PC-9 (cell line): ENCODE measurements around the gene PAK4. TPM values are rescaled to one million over a fixed set of nuclear protein-coding genes. Genes with fewer than 3 reads are reported as not detected.

Experiments used
- BruUV-seq: library from RNA; stranded (reverse); fragments of 400-500 nt; replicated peaks from 2 replicates; lab custom pipeline; 2021; lab: Mats Ljungman, UMichigan
- CTCF ChIA-PET: fragments of 300-600 bp; sonication (Branson Sonifier 250); formaldehyde crosslinking; loops from one replicate; lab custom pipeline; 2022; ENCODE audit warnings: antibody characterized with exemption; lab: Charles Lee
- POLR2A ChIA-PET: fragments of 300-600 bp; sonication (Branson Sonifier 250); formaldehyde crosslinking; loops from one replicate; lab custom pipeline; 2022; ENCODE audit warnings: antibody characterized with exemption; ENCODE audit not compliant: unreplicated experiment; lab: Charles Lee
- DNase-seq, 2 experiments: peaks; one replicate each; pipeline versions ENCODE4 v3.0.0 to v3.0.0-alpha.2; 2015 to 2022; ENCODE audit warnings: mixed read lengths in 1 of 2
- H2AFZ ChIP-seq: fragments of 200-600 bp; sonication (generic); 2 replicates; pipeline ENCODE4 v1.8.1; 2017; ENCODE audit warnings: antibody characterized with exemption
- H3F3A ChIP-seq: fragments of 200-600 bp; sonication (generic); 2 replicates; pipeline ENCODE4 v1.8.1; 2017; ENCODE audit warnings: antibody characterized with exemption, mild to moderate bottlenecking, low read depth; ENCODE audit not compliant: insufficient read depth
- H3K27ac ChIP-seq: fragments of 200-600 bp; sonication (generic); 2 replicates; pipeline ENCODE4 v1.6.1; 2016; ENCODE audit warnings: mixed run types
- H3K27me3 ChIP-seq: fragments of 200-600 bp; sonication (generic); 2 replicates; pipeline ENCODE4 v1.6.1; 2016; ENCODE audit warnings: low read depth, mixed run types; ENCODE audit not compliant: insufficient read depth
- H3K36me3 ChIP-seq: fragments of 200-600 bp; sonication (generic); 2 replicates; pipeline ENCODE4 v1.6.1; 2016; ENCODE audit warnings: low read depth, mixed run types
- H3K4me1 ChIP-seq: fragments of 200-600 bp; sonication (generic); replicated peaks from 2 replicates; pipeline ENCODE4 v1.6.1; 2016; ENCODE audit warnings: mixed run types; ENCODE audit not compliant: insufficient read depth
- H3K4me2 ChIP-seq: fragments of 200-600 bp; sonication (generic); 2 replicates; pipeline ENCODE4 v1.6.1; 2017; ENCODE audit warnings: mixed run types
- H3K4me3 ChIP-seq: fragments of 200-600 bp; sonication (generic); 2 replicates; pipeline ENCODE4 v1.6.1; 2016; ENCODE audit warnings: mixed run types
- H3K79me2 ChIP-seq: fragments of 200-600 bp; sonication (generic); 2 replicates; pipeline ENCODE4 v1.6.1; 2017; ENCODE audit warnings: low read depth, mixed run types
- H3K9me2 ChIP-seq: fragments of 200-600 bp; sonication (generic); 2 replicates; pipeline ENCODE4 v1.8.1; 2017; ENCODE audit warnings: mild to moderate bottlenecking; ENCODE audit not compliant: insufficient read depth
- H3K9me3 ChIP-seq: fragments of 200-600 bp; sonication (generic); 2 replicates; pipeline ENCODE4 v1.8.1; 2016; ENCODE audit warnings: low read depth; ENCODE audit not compliant: insufficient read depth
- H4K20me1 ChIP-seq: fragments of 200-600 bp; sonication (generic); 2 replicates; pipeline ENCODE4 v1.8.1; 2017; ENCODE audit not compliant: insufficient read depth
- CTCF ChIP-seq: fragments of 200-600 bp; sonication (generic); conservative IDR thresholded peaks from 2 replicates; pipeline ENCODE4 v1.6.1; 2017; ENCODE audit warnings: mixed run types, antibody characterized with exemption, mild to moderate bottlenecking, moderate library complexity
- EZH2 ChIP-seq: fragments of 200-600 bp; sonication (generic); IDR thresholded peaks from 2 replicates; pipeline ENCODE4 v1.8.0; 2017; ENCODE audit warnings: antibody characterized with exemption, low read depth
- intact Hi-C: fragments of 100-400 bp; cut with micrococcal nuclease; formaldehyde crosslinking; loops from one replicate; pipeline ENCODE4 v1.10.0; 2022; ENCODE audit not compliant: unreplicated experiment
- total RNA-seq: library from RNA; stranded (reverse); gene quantifications from 2 replicates; pipeline ENCODE4 v1.2.3, GENCODE V29; 2021

The PAK4 gene
- total RNA-seq, 1 experiment from 2014 or later: 77.8 TPM

- Histone ChIP-seq H3K27me3 (no peaks in the 10 kb centered on the region), H3K79me2 (no peaks in the 10 kb centered on the region), H3K4me1 (no peaks in the 10 kb centered on the region), H3K4me2 (no peak overlapping the region), H2AFZ (no peak overlapping the region), H3K36me3 (no peaks in the 10 kb centered on the region), H3K9me3 (no peaks in the 10 kb centered on the region), H3F3A (peaks cover 3% of the 10 kb centered on the region; the same call in 1 of the 2 replicates), H3K27ac (no peak overlapping the region), H4K20me1 (no peaks in the 10 kb centered on the region), H3K9me2 (no peaks in the 10 kb centered on the region), H3K4me3 (no peak overlapping the region)
- ChIA-PET CTCF (no interaction called here), POLR2A (no interaction called here)
- intact Hi-C loops: no loop called here
- no peak for DNase-seq
- no TSS peak for BruUV-seq
- TF ChIP-seq EZH2: no peak
- no peak for TF ChIP-seq CTCF
Observed at GRCh38 chr19:39206122-39206521, 80.5 kb downstream of the PAK4 start.

- Histone ChIP-seq H3K27me3 (no peaks in the 10 kb centered on the region), H3K4me2 (no peak overlapping the region), H3K79me2 (no peaks in the 10 kb centered on the region), H3K4me3 (no peak overlapping the region), H3K9me3 (no peaks in the 10 kb centered on the region), H3F3A (peaks cover 5% of the 10 kb centered on the region; the same call in 1 of the 2 replicates), H3K36me3 (no peaks in the 10 kb centered on the region), H2AFZ (no peak overlapping the region), H3K27ac (no peak overlapping the region), H3K9me2 (no peaks in the 10 kb centered on the region), H4K20me1 (no peaks in the 10 kb centered on the region), H3K4me1 (no peaks in the 10 kb centered on the region)
- no peak for DNase-seq
- no TSS peak for BruUV-seq
- CTCF ChIA-PET: no interaction called here
- intact Hi-C loops: no loop called here
- POLR2A ChIA-PET: interaction anchor here (0.7 kb wide), 1 partner anchor 167 kb away, joined by 7 read pairs; no protein-coding TSS in a partner anchor
- TF ChIP-seq CTCF (no peak), EZH2 (no peak)
Observed at GRCh38 chr19:39207293-39207836, 81.8 kb downstream of the PAK4 start.

GRCh38 chr19:39208175-39208795 is 82.7 kb downstream of the PAK4 start:
- H3F3A ChIP-seq: peaks cover 5% of the 10 kb centered on the region; the same call in 1 of the 2 replicates
- no peaks in the 10 kb centered on the region for H3K9me2 ChIP-seq
- no TSS peak for BruUV-seq
- no peaks in the 10 kb centered on the region for H3K4me1 ChIP-seq
- intact Hi-C loops: no loop called here
- ChIA-PET CTCF (no interaction called here), POLR2A (no interaction called here)
- no peaks in the 10 kb centered on the region for H3K27me3 ChIP-seq
- H3K27ac ChIP-seq: no peak overlapping the region
- no peaks in the 10 kb centered on the region for H4K20me1 ChIP-seq
- H3K4me2 ChIP-seq: no peak overlapping the region
- no peak overlapping the region for H3K4me3 ChIP-seq
- no peak for TF ChIP-seq EZH2
- TF ChIP-seq CTCF: no peak
- H3K36me3 ChIP-seq: no peaks in the 10 kb centered on the region
- no peak for DNase-seq
- H3K79me2 ChIP-seq: no peaks in the 10 kb centered on the region
- H2AFZ ChIP-seq: no peak overlapping the region
- no peaks in the 10 kb centered on the region for H3K9me3 ChIP-seq
